HG03139 (cell line): ENCODE measurements around the gene PAX5.

ENCODE experiments used
- ATAC-seq: cut with Tn5 transposase; IDR thresholded peaks from one replicate; pipeline ENCODE4 v1.9.1; 2021; ENCODE audit not compliant: unreplicated experiment

PAX5 gene

DNA sequence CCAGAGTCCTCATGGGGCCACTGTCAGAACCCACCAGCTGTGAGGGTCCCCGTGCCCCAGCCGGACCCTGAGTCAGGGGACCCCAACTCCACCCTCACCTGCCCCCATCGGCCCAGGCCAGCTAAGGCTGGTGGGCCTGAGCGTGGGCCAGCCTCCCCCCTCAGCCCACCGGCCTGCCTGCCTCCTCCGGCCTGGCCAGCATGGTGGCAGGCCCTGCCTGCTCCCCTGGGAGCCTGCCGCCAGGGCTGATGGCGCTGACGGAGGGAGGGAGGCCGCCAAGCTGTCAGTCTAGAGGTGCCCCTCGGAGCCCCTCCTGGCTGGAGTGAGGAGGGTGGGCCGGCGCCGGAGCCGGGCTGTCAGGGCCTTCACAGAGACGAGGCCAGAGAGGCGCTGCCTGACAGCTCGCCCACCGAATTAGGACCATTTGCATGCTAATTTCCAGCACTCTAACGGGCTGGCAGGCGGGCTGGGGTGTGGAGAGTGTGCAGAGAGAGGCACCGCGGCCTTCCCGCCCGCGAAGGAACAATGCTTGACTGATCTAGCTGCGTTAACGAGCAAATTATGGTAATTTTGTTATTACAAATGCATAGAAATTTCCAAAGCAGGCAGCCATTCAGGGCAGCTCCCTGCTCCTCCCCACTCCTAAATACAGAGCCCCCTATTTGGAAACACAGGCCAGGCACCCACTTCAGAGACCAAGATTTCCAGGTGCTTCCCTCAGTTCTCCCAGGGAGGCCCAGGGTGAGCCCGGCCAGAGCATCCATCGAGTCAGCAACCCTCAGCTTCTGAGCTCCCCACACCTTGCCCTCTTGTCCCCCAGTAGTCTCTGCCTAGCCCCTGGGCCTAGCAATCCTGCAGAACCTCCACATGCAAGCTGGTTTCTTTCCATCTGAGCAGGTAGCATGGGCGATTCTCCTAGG lies 169.3 kb downstream of the PAX5 start:
- ATAC-seq: no peak

DNA sequence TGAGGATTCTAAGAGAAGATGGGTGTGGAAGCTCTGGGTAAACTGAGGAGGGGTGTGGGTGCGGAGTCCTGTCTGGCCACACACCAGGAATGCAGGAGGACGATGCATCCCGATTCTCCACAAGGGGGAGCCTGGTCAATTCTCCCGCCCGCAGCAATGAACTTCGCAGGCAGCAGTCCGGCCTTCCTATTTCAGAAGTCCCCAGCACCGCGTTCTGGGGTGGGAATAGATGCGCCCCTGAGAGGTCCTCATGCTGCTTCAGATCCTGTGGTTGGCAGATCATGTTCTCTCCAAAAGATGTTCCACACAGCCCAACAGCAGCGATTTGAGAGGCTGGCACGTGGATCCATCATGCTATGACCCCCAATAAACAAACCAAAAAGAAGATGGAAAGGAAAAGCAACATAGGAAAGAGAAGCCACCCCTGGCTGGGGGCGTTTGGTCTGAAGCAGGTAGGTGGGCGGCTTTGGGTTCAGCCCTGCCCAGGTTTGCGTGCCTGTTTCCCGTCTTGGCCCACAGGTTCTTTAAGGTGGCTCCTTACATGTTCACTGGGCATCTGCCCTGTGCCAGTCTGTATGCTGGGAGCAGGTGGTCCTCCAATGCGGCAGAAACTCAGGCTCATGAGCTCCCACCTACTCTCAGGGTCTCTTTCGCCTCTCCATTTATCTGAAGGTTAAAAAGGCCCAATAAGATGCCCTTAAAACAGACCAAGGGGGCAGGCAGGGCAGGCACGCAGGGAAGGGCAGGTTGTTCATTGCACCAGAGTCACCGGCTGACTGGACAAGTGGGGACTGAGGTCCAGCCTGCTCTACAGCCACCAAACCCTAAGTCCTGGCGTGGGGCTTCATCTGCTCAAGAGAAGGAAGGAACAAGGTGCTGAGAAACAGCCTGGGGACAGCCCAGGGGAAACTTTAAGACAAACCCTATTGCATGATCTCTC lies 171.6 kb downstream of the PAX5 start:
- ATAC-seq: no peak

DNA sequence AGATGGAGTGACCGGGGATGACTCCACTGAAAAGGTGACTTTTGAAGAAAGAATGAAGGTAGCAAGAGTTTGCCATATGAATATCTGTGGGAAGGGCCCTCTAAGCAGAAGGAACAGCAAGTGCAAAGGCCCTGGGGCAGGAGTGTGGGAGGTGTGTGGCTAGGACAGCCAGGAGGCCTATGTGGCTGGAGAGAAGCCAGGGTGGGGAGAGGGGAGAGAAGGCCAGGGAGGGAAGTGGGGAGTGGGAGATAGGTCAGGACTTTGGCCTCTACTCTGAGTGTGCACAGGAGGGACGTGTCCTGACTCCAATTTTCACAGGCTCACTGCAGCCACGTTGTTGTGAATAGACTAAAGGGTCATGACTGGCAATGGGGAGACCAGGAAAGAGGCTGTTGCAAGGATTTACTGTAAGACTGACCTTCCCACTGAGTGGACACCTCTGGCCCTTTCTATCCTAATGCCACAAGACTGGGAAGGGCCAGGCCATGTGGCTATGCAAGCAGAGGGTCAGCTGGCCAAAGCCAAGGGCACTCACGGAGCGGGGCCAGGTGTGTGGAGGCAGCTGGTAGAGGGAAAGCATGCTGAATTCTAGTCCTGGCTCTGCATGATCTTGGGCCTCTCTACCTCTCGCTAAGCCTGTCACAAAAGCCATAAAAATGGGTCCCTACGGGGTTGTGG lies 172.4 kb downstream of the PAX5 start:
- ATAC-seq: no peak

DNA sequence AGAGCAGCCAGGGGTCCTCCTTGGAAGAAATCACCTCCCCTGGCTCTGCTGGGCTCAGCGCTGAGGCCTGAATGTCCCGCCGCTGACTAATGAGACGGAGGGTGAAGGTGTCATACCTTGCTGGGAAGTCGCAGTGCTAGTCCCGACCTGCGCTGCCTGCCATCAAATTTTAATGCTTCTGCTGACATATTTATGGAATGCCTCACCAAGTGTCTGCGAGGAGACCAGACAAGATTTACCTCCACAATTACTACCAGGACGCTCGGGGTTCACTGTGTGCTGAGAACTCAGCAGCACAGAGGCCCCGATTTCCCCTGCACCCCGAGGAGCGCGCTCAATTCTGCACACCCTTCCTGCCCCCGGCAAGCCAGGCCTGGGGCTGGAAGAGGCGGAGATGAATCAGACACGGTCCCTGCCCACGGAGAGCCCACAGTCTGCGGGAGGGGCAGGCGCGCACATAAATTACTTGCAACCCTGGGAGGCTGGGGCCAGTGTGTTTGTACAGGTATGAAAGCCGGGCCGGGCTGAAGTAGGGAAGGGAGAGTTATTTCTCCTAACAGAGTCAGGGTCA lies 175.2 kb downstream of the PAX5 start:
- ATAC-seq: no peak

DNA sequence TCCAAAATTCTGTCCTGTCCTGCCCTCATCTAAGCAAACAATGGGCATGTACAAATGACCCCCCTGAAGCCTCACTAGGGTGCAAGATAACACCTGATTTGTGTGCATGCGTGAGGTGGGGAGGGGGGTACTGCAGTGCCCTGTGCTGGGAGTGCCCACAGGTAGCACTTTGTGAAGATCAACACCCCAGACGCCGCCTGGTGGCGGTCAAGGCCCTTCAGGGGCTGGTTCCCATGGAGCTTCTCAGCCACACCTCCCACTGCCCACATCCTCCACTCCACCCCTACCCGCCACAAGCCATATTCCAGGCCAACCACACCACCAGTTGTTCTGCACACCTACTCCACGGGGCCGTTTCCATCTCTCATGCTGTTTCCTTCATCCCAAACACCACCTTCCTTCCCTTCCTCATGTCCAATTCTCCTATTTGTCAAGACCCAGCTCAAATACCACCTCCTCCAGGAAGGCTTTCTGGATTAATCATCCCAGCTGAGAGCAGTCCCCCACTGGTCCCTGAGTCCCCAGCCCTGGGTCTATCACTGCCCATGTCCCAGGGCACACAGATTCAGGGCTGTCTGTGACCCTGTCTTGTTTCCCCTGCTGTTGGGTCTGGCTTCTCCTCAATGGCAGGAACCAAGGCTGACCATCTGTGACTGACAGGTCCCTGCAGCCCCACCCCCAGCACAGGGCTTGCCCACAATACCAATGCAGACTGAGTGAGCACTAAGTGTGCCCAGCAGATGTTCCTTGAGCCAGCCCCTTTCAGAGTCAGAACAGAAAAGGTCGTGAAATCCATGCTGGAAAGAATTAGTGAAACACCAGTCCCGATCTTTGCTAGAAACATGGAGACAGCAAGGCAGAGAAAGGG lies 178.4 kb downstream of the PAX5 start:
- ATAC-seq: peak; percentile 62

DNA sequence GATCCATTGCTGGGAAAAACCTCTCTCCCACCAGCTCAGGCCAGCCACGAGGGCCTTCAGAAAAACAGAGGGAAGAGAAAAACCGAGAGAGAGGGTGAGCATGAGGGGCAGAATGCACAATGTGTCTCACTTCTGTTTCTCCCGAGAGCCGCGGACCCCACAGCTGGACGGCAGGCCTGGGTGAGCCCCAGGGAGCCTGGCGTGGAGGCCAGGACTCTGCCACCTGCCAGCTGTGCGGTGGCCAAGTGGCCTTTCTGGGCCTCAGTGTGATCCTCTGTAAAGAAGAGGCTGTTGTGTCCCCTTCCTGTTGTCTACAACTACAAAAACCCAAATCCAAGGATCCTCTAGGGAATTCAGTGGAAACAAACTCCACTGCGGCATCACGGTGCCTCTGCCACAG lies 179.3 kb downstream of the PAX5 start:
- ATAC-seq: no peak

DNA sequence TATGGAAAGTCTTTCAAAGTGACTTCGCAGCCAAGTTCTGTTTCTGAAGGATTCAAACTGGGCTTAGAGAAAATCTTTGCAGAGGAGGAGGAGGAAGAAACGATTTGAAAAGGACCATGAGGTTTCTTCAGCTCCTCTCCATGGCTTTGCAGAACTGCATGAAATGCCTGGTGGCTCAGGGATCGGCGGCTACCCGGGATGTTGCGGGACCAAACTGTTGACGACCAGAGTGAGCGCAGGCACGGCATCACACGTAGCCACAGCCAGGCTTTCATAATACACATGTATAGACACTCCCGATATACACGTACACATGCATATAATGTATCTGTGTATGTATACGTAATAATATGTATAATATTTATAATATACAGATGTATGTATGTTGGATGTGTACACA lies 180.0 kb downstream of the PAX5 start:
- no peak for ATAC-seq

DNA sequence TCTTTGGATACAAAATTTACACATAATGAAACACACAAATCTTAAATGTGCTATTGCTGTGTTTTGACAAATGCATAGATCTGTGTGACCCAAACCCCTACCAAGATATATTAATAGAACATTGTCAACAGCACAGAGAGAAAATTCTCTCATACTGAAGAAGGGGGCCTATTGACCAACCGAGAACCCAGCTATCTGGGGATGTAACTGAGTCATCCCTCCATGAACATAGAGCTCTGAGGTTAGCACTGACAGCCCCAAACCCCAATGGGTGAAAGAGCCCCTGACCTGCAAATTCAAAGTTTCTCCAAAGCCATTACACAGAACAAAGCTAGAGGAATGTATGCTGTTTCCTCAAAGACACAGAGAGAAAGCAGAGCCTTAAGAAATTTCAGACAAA lies 180.8 kb downstream of the PAX5 start:
- ATAC-seq: no peak

DNA sequence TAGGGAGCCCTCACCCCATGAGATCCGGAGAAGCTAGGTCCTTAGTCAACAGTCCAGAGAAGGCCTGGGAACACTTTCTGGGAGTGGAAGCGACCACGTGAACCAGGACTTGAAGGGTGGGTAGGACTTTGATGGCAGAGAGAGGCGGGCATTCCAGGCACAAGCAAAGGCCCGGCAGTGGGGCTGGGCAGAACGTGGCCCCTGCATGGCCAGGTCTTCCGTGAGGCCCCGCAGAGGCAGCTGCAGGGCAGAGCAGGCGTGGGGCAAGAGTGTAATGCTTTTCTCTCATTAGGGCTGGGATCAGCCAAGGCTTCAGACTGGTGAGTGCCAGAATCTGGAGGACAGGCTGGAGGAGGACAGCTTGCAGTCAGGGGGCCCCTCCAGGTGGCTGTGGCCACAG lies 184.1 kb downstream of the PAX5 start:
- no peak for ATAC-seq

DNA sequence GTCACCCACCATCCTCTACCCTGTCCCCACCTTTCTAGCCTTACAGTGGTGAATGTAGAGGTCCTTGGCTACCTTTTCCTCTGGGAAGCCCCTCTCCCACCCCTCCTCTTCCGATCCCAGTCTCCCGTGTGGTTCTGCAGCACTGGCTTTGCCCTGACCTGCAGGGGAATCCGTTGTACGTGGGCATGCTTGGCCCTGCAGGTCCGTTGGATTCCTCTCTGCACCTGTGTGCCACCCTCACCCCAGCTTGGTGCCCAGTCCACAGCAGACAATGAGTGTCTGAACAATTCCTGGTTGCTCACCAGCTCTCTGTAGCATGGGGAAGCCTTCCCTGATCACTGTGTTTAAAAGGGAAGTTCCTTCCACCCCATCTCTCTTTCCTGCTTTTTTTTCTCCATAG lies 185.1 kb downstream of the PAX5 start:
- ATAC-seq: no peak

DNA sequence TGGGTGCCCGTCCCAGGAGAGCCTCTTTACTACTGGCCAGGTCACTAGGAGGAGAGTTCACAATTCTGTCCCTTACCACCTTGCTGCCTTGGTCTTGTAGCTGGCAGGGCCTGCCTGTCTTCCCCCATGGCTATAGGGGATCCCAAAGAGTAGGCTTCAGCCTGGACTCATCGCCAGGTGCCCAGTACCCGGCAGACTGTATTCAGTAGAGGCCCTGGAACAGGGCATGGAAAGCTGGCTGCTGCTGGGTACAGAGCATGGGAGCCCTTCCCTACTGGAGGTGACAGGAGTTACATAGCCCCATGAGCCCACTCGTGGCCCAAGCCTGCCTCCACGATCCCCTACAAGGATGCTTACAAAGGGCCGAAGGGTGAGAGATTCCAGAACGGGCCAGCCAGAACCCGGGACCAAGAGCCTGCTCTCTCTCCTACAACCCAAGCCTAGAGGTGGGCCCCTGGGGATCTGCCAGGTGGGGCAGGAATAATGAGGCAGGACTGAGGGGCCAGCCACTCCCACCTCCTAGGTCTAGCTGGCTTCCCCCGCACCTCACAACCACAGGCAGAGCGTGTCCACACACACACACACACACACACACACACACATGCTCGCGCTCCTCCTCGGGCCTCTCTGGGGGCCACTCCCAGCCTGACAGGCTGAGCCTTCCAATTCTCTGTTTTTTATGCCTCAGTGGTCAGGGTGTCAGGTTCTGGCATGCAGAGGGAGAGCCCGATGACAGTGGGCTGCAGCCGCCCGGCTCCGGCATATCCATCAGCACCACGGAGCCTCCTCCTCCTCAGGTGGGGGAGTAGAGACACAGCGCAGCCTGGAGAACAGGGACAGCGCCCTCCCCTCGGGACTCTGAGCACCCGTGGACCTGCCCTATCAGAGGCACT lies 186.0 kb downstream of the PAX5 start:
- ATAC-seq: no peak

DNA sequence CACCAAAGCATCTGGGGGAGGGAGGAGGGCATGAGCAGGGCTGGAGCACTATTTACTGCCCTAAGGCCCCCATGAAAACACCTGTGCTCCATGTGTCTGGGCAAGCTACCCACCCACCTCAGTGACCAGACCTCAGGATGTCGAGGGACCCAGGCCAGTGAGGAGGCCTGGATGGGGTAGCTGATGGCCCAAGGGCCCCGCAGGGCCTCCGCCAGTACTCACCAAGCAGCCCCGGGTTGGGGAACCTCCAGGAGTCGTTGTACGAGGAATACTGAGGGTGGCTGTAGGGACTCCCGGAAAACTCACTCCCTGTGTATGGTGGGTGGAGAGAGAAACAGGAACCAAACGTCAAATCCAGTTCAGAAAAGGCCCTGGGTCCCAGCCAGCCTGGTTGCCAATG lies 187.4 kb downstream of the PAX5 start:
- no peak for ATAC-seq

DNA sequence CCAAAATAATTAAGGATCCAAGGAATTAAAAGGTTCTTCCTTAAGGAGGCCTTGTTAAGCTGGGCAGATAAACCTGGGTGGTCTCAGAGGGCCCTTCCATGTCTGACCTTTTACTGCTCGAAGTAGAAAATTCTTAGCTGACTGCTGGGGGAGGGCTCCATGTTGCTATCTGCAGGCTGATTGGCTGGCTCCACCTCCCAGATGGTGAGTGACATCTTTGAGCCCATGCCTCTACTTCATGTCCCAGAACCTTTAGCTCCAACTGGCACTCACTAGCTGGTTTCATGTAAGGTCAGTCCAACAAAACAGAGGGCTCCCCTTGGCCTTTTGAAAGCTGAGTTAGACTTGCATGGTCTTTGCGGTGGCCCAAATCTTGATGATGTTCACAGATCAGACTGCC lies 188.2 kb downstream of the PAX5 start:
- no peak for ATAC-seq

DNA sequence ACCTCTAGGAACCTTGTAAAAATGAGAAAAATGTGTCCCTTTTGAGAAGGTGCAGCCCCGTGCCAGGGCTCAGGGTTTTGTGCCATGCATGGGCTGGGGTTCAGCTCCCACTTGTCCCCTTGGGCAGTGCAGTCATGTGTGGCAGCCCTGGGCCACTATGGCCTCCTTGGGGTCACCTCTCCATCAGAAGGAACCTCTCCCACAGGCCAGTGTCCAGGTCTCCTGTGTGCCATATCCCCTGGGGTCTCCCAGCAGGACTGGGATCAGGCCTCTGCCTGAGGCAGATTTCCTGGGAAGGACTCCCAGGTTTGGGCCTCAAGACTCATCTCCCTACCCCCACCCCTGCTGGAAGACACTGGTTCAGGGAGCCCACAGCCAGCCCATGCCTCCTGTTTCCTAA lies 189.1 kb downstream of the PAX5 start:
- ATAC-seq: no peak

DNA sequence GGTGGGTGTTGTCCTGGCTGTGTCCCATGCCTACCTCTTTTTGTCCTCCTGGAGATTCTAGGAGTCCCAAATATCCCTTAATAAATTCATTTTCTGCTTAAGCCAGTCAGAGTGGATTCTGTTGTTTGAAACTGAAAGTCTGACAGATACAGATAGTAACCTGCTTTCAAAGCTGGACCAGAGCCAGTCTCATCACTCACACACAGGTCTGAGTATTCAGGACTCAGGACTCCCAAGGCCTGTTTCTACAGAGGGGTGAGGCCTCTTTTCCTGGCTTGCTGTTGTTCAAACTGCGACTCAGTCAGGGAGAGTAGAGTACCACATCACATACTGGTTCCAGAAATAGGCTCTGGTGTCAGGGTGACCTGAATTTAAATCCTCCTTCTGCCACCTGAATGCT lies 190.1 kb downstream of the PAX5 start:
- ATAC-seq: no peak

DNA sequence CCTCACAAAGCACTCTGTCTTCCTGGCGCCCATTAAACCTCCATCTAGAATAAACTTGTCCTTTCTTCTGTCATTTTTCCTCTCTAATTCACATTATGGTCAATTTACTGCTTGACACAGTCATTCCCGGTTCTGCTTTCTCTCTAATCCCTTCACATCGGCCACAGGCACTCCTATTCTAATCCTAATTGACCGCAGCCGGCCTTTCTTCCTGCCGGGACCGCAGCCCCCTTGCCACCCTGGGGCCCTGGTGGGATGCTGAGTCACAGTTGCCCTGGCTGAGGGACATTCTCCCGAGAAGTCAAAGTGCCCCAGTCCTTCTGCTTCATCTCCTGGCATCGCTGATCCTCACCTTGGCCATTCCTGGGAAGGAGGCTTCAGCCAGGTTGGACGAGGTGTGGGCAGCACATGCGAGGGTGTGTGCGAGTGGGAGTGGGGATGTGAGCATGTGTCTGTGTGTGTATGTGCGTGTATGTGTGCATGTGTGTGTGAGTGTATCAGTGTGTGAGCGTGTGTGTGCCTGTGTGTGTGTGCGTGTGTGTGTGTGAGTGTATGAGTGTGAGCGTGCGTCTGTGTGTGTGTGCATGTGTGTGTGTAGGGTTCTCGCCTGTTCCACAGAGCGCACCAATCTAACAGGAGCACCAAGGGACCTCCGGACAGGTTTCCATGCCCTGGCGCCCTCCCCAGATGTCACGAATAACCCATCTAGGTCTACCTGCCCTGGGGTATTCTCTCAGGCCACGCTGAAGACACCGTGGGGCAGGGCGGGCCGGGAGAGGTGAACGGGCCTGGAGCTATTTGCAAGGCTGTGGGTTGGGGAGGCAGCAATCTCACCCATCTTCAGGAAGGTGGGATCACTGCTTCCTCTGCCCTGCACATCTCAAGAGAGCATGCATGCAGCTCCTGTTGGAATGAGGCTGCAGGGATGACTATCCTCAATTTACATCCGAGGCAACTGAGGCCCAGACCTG lies 191.2 kb downstream of the PAX5 start:
- no peak for ATAC-seq

DNA sequence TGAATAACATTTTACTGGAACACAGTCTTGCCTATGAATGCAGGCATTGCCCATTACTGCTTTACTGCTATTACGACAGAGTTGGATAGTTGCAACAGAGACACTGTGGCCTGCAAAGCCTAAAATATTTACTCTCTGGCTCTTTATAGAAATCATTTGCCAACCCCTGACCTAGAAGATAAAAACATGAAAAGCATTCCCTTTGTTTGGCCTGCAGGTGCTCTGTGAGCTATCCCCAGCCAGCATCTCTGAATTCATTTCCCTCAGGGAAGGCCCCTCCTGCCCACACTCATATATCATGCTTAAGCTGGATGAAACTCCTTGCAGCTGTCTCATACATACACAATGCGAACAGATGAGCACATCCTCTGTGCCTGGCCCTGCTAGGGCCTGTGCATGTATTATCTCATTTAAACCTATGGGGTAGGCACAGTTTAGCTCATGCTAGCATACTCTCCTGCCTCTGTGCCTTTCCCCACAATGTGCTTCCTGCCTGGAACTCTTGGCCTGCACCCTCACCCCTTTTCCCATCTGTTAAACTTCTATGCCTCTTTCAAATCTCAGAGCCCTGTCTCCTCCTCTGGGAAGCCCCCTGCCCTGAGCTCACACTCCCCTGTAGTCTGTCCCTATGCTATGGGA lies 193.1 kb downstream of the PAX5 start:
- ATAC-seq: no peak
